ENCODE data around the gene ARIH2.

ARIH2 gene

GRCh38 chr3:48927928-48928327 lies 9.3 kb downstream of the ARIH2 start:
- H3K27ac ChIP-seq: peak overlapping the region; percentile 42
- no peak for DNase-seq (ENCODE audit: low read depth, low spot score)

GRCh38 chr3:48928679-48929078 lies 10.0 kb downstream of the ARIH2 start:
- no peak for DNase-seq (ENCODE audit: low read depth, low spot score)
- H3K27ac ChIP-seq: peak overlapping the region; percentile 42

- H3K27ac ChIP-seq: no peak overlapping the region
- DNase-seq (ENCODE audit: low read depth, low spot score): no peak
These were observed 10.9 kb downstream of the ARIH2 start for GRCh38 chr3:48929358-48930035.

GRCh38 chr3:48930590-48930989 lies 11.9 kb downstream of the ARIH2 start:
- no peak for DNase-seq (ENCODE audit: low read depth, low spot score)
- no peak overlapping the region for H3K27ac ChIP-seq

GRCh38 chr3:48931944-48932580 lies 13.4 kb downstream of the ARIH2 start:
- DNase-seq (ENCODE audit: low read depth, low spot score): no peak
- H3K27ac ChIP-seq: no peak overlapping the region

GRCh38 chr3:48934333-48934991 lies 15.8 kb downstream of the ARIH2 start:
- H3K27ac ChIP-seq: no peak overlapping the region

GRCh38 chr3:48935530-48935929 lies 16.9 kb downstream of the ARIH2 start:
- DNase-seq (ENCODE audit: low read depth, low spot score): no peak
- no peak overlapping the region for H3K27ac ChIP-seq

More at GRCh38 chr3:48934333-48934991, 15.8 kb downstream of the ARIH2 start:
- no peak for DNase-seq (ENCODE audit: low read depth, low spot score)

- no peak overlapping the region for H3K27ac ChIP-seq
- DNase-seq (ENCODE audit: low read depth, low spot score): no peak
These were observed 19.5 kb downstream of the ARIH2 start for GRCh38 chr3:48938156-48938555.

GRCh38 chr3:48938689-48939088 lies 20.0 kb downstream of the ARIH2 start:
- H3K27ac ChIP-seq: no peak overlapping the region
- DNase-seq (ENCODE audit: low read depth, low spot score): no peak

GRCh38 chr3:48945432-48945831 lies 26.8 kb downstream of the ARIH2 start:
- H3K27ac ChIP-seq: no peak overlapping the region

GRCh38 chr3:48945891-48946549 lies 27.4 kb downstream of the ARIH2 start:
- H3K27ac ChIP-seq: no peak overlapping the region
- no peak for DNase-seq (ENCODE audit: low read depth, low spot score)

More at GRCh38 chr3:48945432-48945831, 26.8 kb downstream of the ARIH2 start:
- no peak for DNase-seq (ENCODE audit: low read depth, low spot score)

- no peak for DNase-seq (ENCODE audit: low read depth, low spot score)
These were observed 30.7 kb downstream of the ARIH2 start for GRCh38 chr3:48949376-48949717.

GRCh38 chr3:48950051-48950450 lies 31.4 kb downstream of the ARIH2 start:
- H3K27ac ChIP-seq: no peak overlapping the region
- DNase-seq (ENCODE audit: low read depth, low spot score): no peak

More at GRCh38 chr3:48949376-48949717, 30.7 kb downstream of the ARIH2 start:
- H3K27ac ChIP-seq: no peak overlapping the region

- no peak for DNase-seq (ENCODE audit: low read depth, low spot score)
- H3K27ac ChIP-seq: no peak overlapping the region
These were observed 33.1 kb downstream of the ARIH2 start for GRCh38 chr3:48951764-48952163.

- DNase-seq (ENCODE audit: low read depth, low spot score): no peak
These were observed 34.0 kb downstream of the ARIH2 start for GRCh38 chr3:48952510-48953118.

GRCh38 chr3:48957006-48957705 lies 38.5 kb downstream of the ARIH2 start:
- no peak for DNase-seq (ENCODE audit: low read depth, low spot score)
- no peak overlapping the region for H3K27ac ChIP-seq

More at GRCh38 chr3:48952510-48953118, 34.0 kb downstream of the ARIH2 start:
- H3K27ac ChIP-seq: no peak overlapping the region

GRCh38 chr3:48960841-48961413 lies 42.3 kb downstream of the ARIH2 start:
- no peak overlapping the region for H3K27ac ChIP-seq
- no peak for DNase-seq (ENCODE audit: low read depth, low spot score)

- DNase-seq (ENCODE audit: low read depth, low spot score): no peak
- no peak overlapping the region for H3K27ac ChIP-seq
These were observed 43.7 kb downstream of the ARIH2 start for GRCh38 chr3:48962340-48962739.

- no peak for DNase-seq (ENCODE audit: low read depth, low spot score)
- no peak overlapping the region for H3K27ac ChIP-seq
These were observed 44.3 kb downstream of the ARIH2 start for GRCh38 chr3:48962939-48963338.

GRCh38 chr3:48963591-48963990 lies 44.9 kb downstream of the ARIH2 start:
- DNase-seq (ENCODE audit: low read depth, low spot score): no peak
- no peak overlapping the region for H3K27ac ChIP-seq

Measured in epithelial cell of prostate (primary cell).